Measurements from ENCODE around the gene OPN5. TPM values are rescaled to one million over a fixed set of nuclear protein-coding genes. Genes with fewer than 3 reads are reported as not detected.
"Not testable (repeated sequence)": the region's sequence is repeated elsewhere in the genome, so short reads cannot be mapped to it uniquely, and the experiment has no call there.

Gene OPN5
- not detected for total RNA-seq

GRCh38 chr6:47781732-47782131 lies at the start of gene OPN5:
Gene OPN5, plus strand, starts transcription at chr6:47782032. Its CDS starts 35 bp downstream, at chr6:47782067.
- no peaks in the 10 kb centered on the region for H3K9me3 Mint-ChIP-seq
- ATAC-seq (no peak), DNase-seq (no peak)
- H3K27me3 Mint-ChIP-seq (ENCODE audit: low read depth): peaks cover 3% of the 10 kb centered on the region
- no peaks in the 10 kb centered on the region for H3K36me3 Mint-ChIP-seq (ENCODE audit: insufficient read depth)
- H3K4me3 Mint-ChIP-seq: no peak within 1 kb of the TSS
- peaks cover 5% of the 10 kb centered on the region for H3K4me1 Mint-ChIP-seq (ENCODE audit: low read depth)

- Mint-ChIP-seq H3K4me1 (ENCODE audit: low read depth) (peaks cover 6% of the 10 kb centered on the region), H3K36me3 (ENCODE audit: insufficient read depth) (no peaks in the 10 kb centered on the region), H3K9me3 (no peaks in the 10 kb centered on the region), H3K27me3 (ENCODE audit: low read depth) (peaks cover 4% of the 10 kb centered on the region), H3K4me3 (no peak overlapping the region)
- ATAC-seq (no peak), DNase-seq (no peak)
Observed at GRCh38 chr6:47733879-47734558, 47.8 kb upstream of the OPN5 start.

- H3K4me1 Mint-ChIP-seq (ENCODE audit: low read depth): no peaks in the 10 kb centered on the region
- no peaks in the 10 kb centered on the region for H3K36me3 Mint-ChIP-seq (ENCODE audit: insufficient read depth)
- H3K9me3 Mint-ChIP-seq: no peaks in the 10 kb centered on the region
- no peak overlapping the region for H3K4me3 Mint-ChIP-seq
- no peak for DNase-seq
- H3K27me3 Mint-ChIP-seq (ENCODE audit: low read depth): peaks cover 4% of the 10 kb centered on the region
- ATAC-seq: no peak
Observed at GRCh38 chr6:47734831-47735481, 46.9 kb upstream of the OPN5 start.

GRCh38 chr6:47736083-47736700 lies 45.6 kb upstream of the OPN5 start:
- ATAC-seq (no peak), DNase-seq (no peak)
- Mint-ChIP-seq H3K36me3 (ENCODE audit: insufficient read depth) (no peaks in the 10 kb centered on the region), H3K4me3 (no peak overlapping the region), H3K9me3 (no peaks in the 10 kb centered on the region), H3K4me1 (ENCODE audit: low read depth) (no peaks in the 10 kb centered on the region), H3K27me3 (ENCODE audit: low read depth) (peaks cover 2% of the 10 kb centered on the region)

- DNase-seq: no peak
- no peaks in the 10 kb centered on the region for H3K36me3 Mint-ChIP-seq (ENCODE audit: insufficient read depth)
- H3K4me1 Mint-ChIP-seq (ENCODE audit: low read depth): peaks cover 4% of the 10 kb centered on the region
- H3K4me3 Mint-ChIP-seq: no peak overlapping the region
- no peak for ATAC-seq
- peaks cover 2% of the 10 kb centered on the region for H3K27me3 Mint-ChIP-seq (ENCODE audit: low read depth)
- H3K9me3 Mint-ChIP-seq: no peaks in the 10 kb centered on the region
Observed at GRCh38 chr6:47737406-47737805, 44.4 kb upstream of the OPN5 start.

GRCh38 chr6:47740714-47741113 lies 41.1 kb upstream of the OPN5 start:
- H3K27me3 Mint-ChIP-seq (ENCODE audit: low read depth): peaks cover 2% of the 10 kb centered on the region
- DNase-seq: no peak
- ATAC-seq: no peak
- peaks cover 4% of the 10 kb centered on the region for H3K4me1 Mint-ChIP-seq (ENCODE audit: low read depth)
- no peaks in the 10 kb centered on the region for H3K9me3 Mint-ChIP-seq
- H3K4me3 Mint-ChIP-seq: no peak overlapping the region
- H3K36me3 Mint-ChIP-seq (ENCODE audit: insufficient read depth): no peaks in the 10 kb centered on the region

GRCh38 chr6:47741807-47742206 lies 40.0 kb upstream of the OPN5 start:
- no peaks in the 10 kb centered on the region for H3K36me3 Mint-ChIP-seq (ENCODE audit: insufficient read depth)
- H3K27me3 Mint-ChIP-seq (ENCODE audit: low read depth): no peaks in the 10 kb centered on the region
- no peak overlapping the region for H3K4me3 Mint-ChIP-seq
- peak; percentile 82 to 93 for ATAC-seq
- peaks cover 4% of the 10 kb centered on the region for H3K4me1 Mint-ChIP-seq (ENCODE audit: low read depth)
- no peaks in the 10 kb centered on the region for H3K9me3 Mint-ChIP-seq
- no peak for DNase-seq

GRCh38 chr6:47743744-47744143 lies 38.1 kb upstream of the OPN5 start:
- H3K9me3 Mint-ChIP-seq: no peaks in the 10 kb centered on the region
- H3K4me3 Mint-ChIP-seq: no peak overlapping the region
- DNase-seq (no peak), ATAC-seq (no peak)
- peaks cover 4% of the 10 kb centered on the region for H3K4me1 Mint-ChIP-seq (ENCODE audit: low read depth)
- H3K27me3 Mint-ChIP-seq (ENCODE audit: low read depth): no peaks in the 10 kb centered on the region
- no peaks in the 10 kb centered on the region for H3K36me3 Mint-ChIP-seq (ENCODE audit: insufficient read depth)

- H3K9me3 Mint-ChIP-seq; H3K36me3 Mint-ChIP-seq (ENCODE audit: insufficient read depth); H3K4me3 Mint-ChIP-seq; ATAC-seq; H3K4me1 Mint-ChIP-seq (ENCODE audit: low read depth); H3K27me3 Mint-ChIP-seq (ENCODE audit: low read depth); DNase-seq: not testable (repeated sequence)
Observed at GRCh38 chr6:47745269-47745668, 36.6 kb upstream of the OPN5 start.

GRCh38 chr6:47749757-47750156 lies 32.1 kb upstream of the OPN5 start:
- Mint-ChIP-seq H3K27me3 (ENCODE audit: low read depth) (peaks cover 7% of the 10 kb centered on the region), H3K4me3 (no peak overlapping the region), H3K36me3 (ENCODE audit: insufficient read depth) (no peaks in the 10 kb centered on the region), H3K4me1 (ENCODE audit: low read depth) (no peaks in the 10 kb centered on the region), H3K9me3 (no peaks in the 10 kb centered on the region)
- ATAC-seq: no peak
- DNase-seq: no peak

GRCh38 chr6:47752801-47753200 lies 29.0 kb upstream of the OPN5 start:
- Mint-ChIP-seq H3K27me3 (ENCODE audit: low read depth) (peaks cover 7% of the 10 kb centered on the region), H3K9me3 (peaks cover 3% of the 10 kb centered on the region), H3K4me1 (ENCODE audit: low read depth) (no peaks in the 10 kb centered on the region), H3K4me3 (no peak overlapping the region), H3K36me3 (ENCODE audit: insufficient read depth) (no peaks in the 10 kb centered on the region)
- DNase-seq (no peak), ATAC-seq (no peak)

GRCh38 chr6:47759364-47759763 lies 22.5 kb upstream of the OPN5 start:
- peaks cover 3% of the 10 kb centered on the region for H3K9me3 Mint-ChIP-seq

GRCh38 chr6:47762502-47762901 lies 19.3 kb upstream of the OPN5 start:
- H3K27me3 Mint-ChIP-seq (ENCODE audit: low read depth): peaks cover 2% of the 10 kb centered on the region
- DNase-seq: no peak
- no peaks in the 10 kb centered on the region for H3K36me3 Mint-ChIP-seq (ENCODE audit: insufficient read depth)
- ATAC-seq: no peak
- H3K4me1 Mint-ChIP-seq (ENCODE audit: low read depth): no peaks in the 10 kb centered on the region
- peaks cover 6% of the 10 kb centered on the region for H3K9me3 Mint-ChIP-seq
- H3K4me3 Mint-ChIP-seq: no peak overlapping the region

More at GRCh38 chr6:47759364-47759763, 22.5 kb upstream of the OPN5 start:
- DNase-seq (no peak), ATAC-seq (no peak)
- H3K4me1 Mint-ChIP-seq (ENCODE audit: low read depth): no peaks in the 10 kb centered on the region
- no peaks in the 10 kb centered on the region for H3K36me3 Mint-ChIP-seq (ENCODE audit: insufficient read depth)
- peaks cover 4% of the 10 kb centered on the region for H3K27me3 Mint-ChIP-seq (ENCODE audit: low read depth)
- no peak overlapping the region for H3K4me3 Mint-ChIP-seq

GRCh38 chr6:47766445-47766844 lies 15.4 kb upstream of the OPN5 start:
- Mint-ChIP-seq H3K4me1 (ENCODE audit: low read depth) (no peaks in the 10 kb centered on the region), H3K27me3 (ENCODE audit: low read depth) (peaks cover 3% of the 10 kb centered on the region), H3K36me3 (ENCODE audit: insufficient read depth) (no peaks in the 10 kb centered on the region), H3K9me3 (peaks cover 6% of the 10 kb centered on the region), H3K4me3 (no peak overlapping the region)
- ATAC-seq (no peak), DNase-seq (no peak)

- Mint-ChIP-seq H3K36me3 (ENCODE audit: insufficient read depth) (no peaks in the 10 kb centered on the region), H3K9me3 (peaks cover 6% of the 10 kb centered on the region), H3K4me3 (no peak overlapping the region), H3K27me3 (ENCODE audit: low read depth) (peaks cover 3% of the 10 kb centered on the region), H3K4me1 (ENCODE audit: low read depth) (no peaks in the 10 kb centered on the region)
- DNase-seq (no peak), ATAC-seq (no peak)
Observed at GRCh38 chr6:47767102-47767501, 14.7 kb upstream of the OPN5 start.
